Endothelial cell of umbilical vein (primary cell): ENCODE measurements around the gene SLC38A2. TPM values are rescaled to one million over a fixed set of nuclear protein-coding genes. Genes with fewer than 3 reads are reported as not detected.

ENCODE experiments used
- BruUV-seq: library from RNA; stranded (reverse); fragments of 400-500 nt; replicated peaks from 2 replicates; lab custom pipeline; 2021; lab: Mats Ljungman, UMichigan
- CTCF ChIA-PET: fragments of 300-600, 350-600 bp; sonication (Branson Sonifier 250); formaldehyde crosslinking; loops from one replicate; lab custom pipeline; 2021; ENCODE audit warnings: antibody characterized with exemption, inconsistent platforms; lab: Charles Lee
- POLR2A ChIA-PET: fragments of 300-600, 350-600 bp; sonication (Branson Sonifier 250); formaldehyde crosslinking; loops from one replicate; lab custom pipeline; 2021; ENCODE audit warnings: antibody characterized with exemption, inconsistent platforms; lab: Charles Lee
- DNase-seq: peaks from one replicate; pipeline ENCODE4 v3.0.0-alpha.2; 2011; ENCODE audit warnings: low read depth, low spot score
- FAIRE-seq: peaks from 2 replicates; lab custom pipeline; 2011; peaks lifted over from hg19 to GRCh38; lab: Jason Lieb, UNC
- H2AFZ ChIP-seq: 2 replicates; pipeline ENCODE4 v1.6.0; 2012; ENCODE audit warnings: low read depth, low read length, control low read depth, inconsistent platforms
- H3K27ac ChIP-seq: 2 replicates; pipeline ENCODE4 v1.5.1; 2011; ENCODE audit warnings: low read depth, mild to moderate bottlenecking, control low read depth, low read length, moderate library complexity; ENCODE audit not compliant: insufficient read depth
- H3K27me3 ChIP-seq, 2 experiments: 2 replicates each; pipeline versions ENCODE4 v1.6.0 to v1.6.1; 2011; ENCODE audit warnings: low read length in 2 of 2, mixed read lengths in 1 of 2; ENCODE audit not compliant: control insufficient read depth in 2 of 2, insufficient read depth in 2 of 2
- H3K36me3 ChIP-seq, 2 experiments: 2 replicates in 1 of 2; 3 replicates in 1 of 2; pipeline ENCODE4 v1.5.1; 2011; ENCODE audit warnings: low read length in 2 of 2, mild to moderate bottlenecking in 1 of 2, moderate library complexity in 1 of 2; ENCODE audit not compliant: control insufficient read depth in 2 of 2, insufficient read depth in 2 of 2; ENCODE audit errors: extremely low read depth in 1 of 2
- H3K4me1 ChIP-seq: 3 replicates; pipeline ENCODE4 v1.5.1; 2011; ENCODE audit warnings: mild to moderate bottlenecking, low read length; ENCODE audit not compliant: control insufficient read depth, insufficient read depth; ENCODE audit errors: extremely low read depth
- H3K4me2 ChIP-seq: 2 replicates; pipeline ENCODE4 v1.6.1; 2011; ENCODE audit warnings: low read length, control low read depth, mixed read lengths; ENCODE audit not compliant: insufficient read depth
- H3K4me3 ChIP-seq, 3 experiments: fragments of 200-600 bp in 1 of 3; sonication (generic), shearing (Covaris generic) in 1 of 3; replicated peaks in 1 of 3; 2 replicates each; pipeline ENCODE4 v1.5.1; 2011 to 2016; ENCODE audit warnings: control low read depth in 3 of 3, low read length in 3 of 3, mild to moderate bottlenecking in 2 of 3, inconsistent platforms in 1 of 3, low read depth in 1 of 3, moderate library complexity in 1 of 3; ENCODE audit not compliant: insufficient read depth in 1 of 3
- H3K79me2 ChIP-seq: 2 replicates; pipeline ENCODE4 v1.6.0; 2012; ENCODE audit warnings: low read length, inconsistent platforms; ENCODE audit not compliant: control insufficient read depth, insufficient read depth
- H3K9ac ChIP-seq: replicated peaks from 2 replicates; pipeline ENCODE3; 2011; ENCODE audit warnings: low read length, control low read depth; ENCODE audit not compliant: insufficient read depth; ENCODE audit errors: extremely low read depth
- H3K9me1 ChIP-seq: replicated peaks from 3 replicates; pipeline ENCODE4 v1.6.0; 2011; ENCODE audit warnings: mild to moderate bottlenecking, low read length; ENCODE audit not compliant: control insufficient read depth, insufficient read depth; ENCODE audit errors: extremely low read depth
- H3K9me3 ChIP-seq: replicated peaks from 2 replicates; pipeline ENCODE4 v1.5.1; 2012; ENCODE audit warnings: low read length, inconsistent platforms; ENCODE audit not compliant: control insufficient read depth, insufficient read depth
- H4K20me1 ChIP-seq: replicated peaks from 2 replicates; pipeline ENCODE3; 2011; ENCODE audit warnings: mild to moderate bottlenecking, low read length; ENCODE audit not compliant: control insufficient read depth, insufficient read depth; ENCODE audit errors: extremely low read depth
- CTCF ChIP-seq, 2 donors: IDR thresholded peaks; 1 replicate in 1 of 2; 2 replicates in 1 of 2; pipeline ENCODE4 v1.5.1; 2011; ENCODE audit warnings: low read length in 2 of 2, mild to moderate bottlenecking in 2 of 2, moderate library complexity in 2 of 2, control low read depth in 1 of 2, inconsistent platforms in 1 of 2, low read depth in 1 of 2; ENCODE audit not compliant: insufficient read depth in 1 of 2; ENCODE audit errors: extremely low read depth in 1 of 2
- EZH2 ChIP-seq: IDR thresholded peaks from 2 replicates; pipeline ENCODE4 v1.6.1; 2012; ENCODE audit warnings: borderline replicate concordance, low read depth, mild to moderate bottlenecking, moderate library complexity, low read length, inconsistent platforms; ENCODE audit not compliant: severe bottlenecking
- FOS ChIP-seq: IDR thresholded peaks from 2 replicates; pipeline ENCODE4 v1.6.1; 2011; ENCODE audit warnings: mild to moderate bottlenecking, low read length, moderate library complexity, borderline replicate concordance; ENCODE audit not compliant: insufficient read depth
- GATA2 ChIP-seq: IDR thresholded peaks from 2 replicates; pipeline ENCODE4 v1.7.0; 2011; ENCODE audit warnings: low read depth, mild to moderate bottlenecking, moderate library complexity, mixed read lengths, low read length; ENCODE audit not compliant: insufficient read length, insufficient read depth
- JUN ChIP-seq: IDR thresholded peaks from 2 replicates; pipeline ENCODE4 v1.6.1; 2011; ENCODE audit warnings: borderline replicate concordance, low read depth; ENCODE audit not compliant: insufficient read length, insufficient read depth
- MAX ChIP-seq: IDR thresholded peaks from 2 replicates; pipeline ENCODE4 v1.6.1; 2011; ENCODE audit not compliant: insufficient read depth, insufficient read length
- MYC ChIP-seq: IDR thresholded peaks from one replicate; pipeline ENCODE4 v1.6.1; 2011; ENCODE audit warnings: mild to moderate bottlenecking, low read depth, low read length
- POLR2A ChIP-seq: IDR thresholded peaks from 2 replicates; pipeline ENCODE4 v1.6.1; 2012; ENCODE audit warnings: low read depth, mild to moderate bottlenecking, control low read depth, low read length
- POLR2AphosphoS5 ChIP-seq: IDR thresholded peaks from 2 replicates; pipeline ENCODE4 v1.6.1; 2012; ENCODE audit warnings: low read depth, mild to moderate bottlenecking, control low read depth, low read length, moderate library complexity; ENCODE audit not compliant: insufficient read depth
- dilution Hi-C: fragments of 300-500 bp; cut with MboI; formaldehyde crosslinking; loops from one replicate; pipeline ENCODE4 v1.15.0; 2019; ENCODE audit warnings: low sequenced_read_pairs; ENCODE audit not compliant: extremely low pct_ligation_motif_present
- intact Hi-C: fragments of 100-400 bp; cut with micrococcal nuclease; formaldehyde crosslinking; loops from one replicate; pipeline ENCODE4 v1.10.0; 2022
- polyA plus RNA-seq, 4 experiments: library from polyadenylated mRNA; depleted of rRNA in 3 of 4; stranded (reverse) in 3 of 4; unstranded in 1 of 4; fragments of >200 nt; gene quantifications; 2 replicates each; pipeline versions ENCODE4 v1.2.1 to v1.2.3, GENCODE V29; 2011 to 2012; ENCODE audit warnings: missing spikeins in 1 of 4
- total RNA-seq: library from RNA; stranded (reverse); gene quantifications from 2 replicates; pipeline ENCODE4 v1.2.3, GENCODE V29; 2021

The SLC38A2 gene
- total and polyA plus RNA-seq, 2 donors (not counting 3 experiments of a cell fraction or from before 2014, with no cell fraction given) = 267 to 427 TPM

GRCh38 chr12:46370380-46370734 is 2.2 kb downstream of the SLC38A2 start:
- dilution Hi-C loops = no loop called here
- H3K27me3 ChIP-seq = no peaks in the 10 kb centered on the region
- no peak for DNase-seq
- no peaks in the 10 kb centered on the region for H3K9me3 ChIP-seq
- ChIA-PET POLR2A (interaction anchor here (0.6 to 3.2 kb wide), 2 partner anchors 61 to 80 kb away, joined by 6 to 20 read pairs; no protein-coding TSS in a partner anchor), CTCF (interaction anchor here (1.2 to 2.8 kb wide), 2 partner anchors 291 to 615 kb away, joined by 3 to 15 read pairs; no protein-coding TSS in a partner anchor)
- H3K4me1 ChIP-seq = peaks cover 52% of the 10 kb centered on the region
- no peak overlapping the region for H2AFZ ChIP-seq
- peak overlapping the region; percentile 97 for H3K9ac ChIP-seq
- peak overlapping the region; percentile 83 for H3K27ac ChIP-seq
- no peak for FAIRE-seq
- H3K79me2 ChIP-seq = peaks cover 73% of the 10 kb centered on the region
- no peaks in the 10 kb centered on the region for H3K9me1 ChIP-seq
- intact Hi-C loops = loop anchor here (2.0 to 5.0 kb wide), 4 partner anchors 103 to 1447 kb away; partner anchors contain the start of genes HDAC7, SCAF11 and SLC38A1
- BruUV-seq = TSS peak; percentile 21
- peak overlapping the region; percentile 98 for H3K4me2 ChIP-seq
- peaks cover 27% of the 10 kb centered on the region for H4K20me1 ChIP-seq
- TF ChIP-seq MYC (no peak), CTCF (IDR thresholded peaks at IDR 0.05; ENCODE audit: extremely low read depth in 1 of 2, insufficient read depth in 1 of 2, low read depth in 1 of 2, low read length in 2 of 2) (no peak), EZH2 (no peak), POLR2AphosphoS5 (no peak), GATA2 (no peak), FOS (no peak), JUN (no peak), POLR2A (no peak), MAX (no peak)
- peaks cover 34 to 55% of the 10 kb centered on the region in 2 experiments for H3K36me3 ChIP-seq
- peak overlapping the region; percentile 90 to 98 (median 91) for H3K4me3 ChIP-seq
